ENCODE results near the gene MPDU1.

Gene MPDU1

DNA sequence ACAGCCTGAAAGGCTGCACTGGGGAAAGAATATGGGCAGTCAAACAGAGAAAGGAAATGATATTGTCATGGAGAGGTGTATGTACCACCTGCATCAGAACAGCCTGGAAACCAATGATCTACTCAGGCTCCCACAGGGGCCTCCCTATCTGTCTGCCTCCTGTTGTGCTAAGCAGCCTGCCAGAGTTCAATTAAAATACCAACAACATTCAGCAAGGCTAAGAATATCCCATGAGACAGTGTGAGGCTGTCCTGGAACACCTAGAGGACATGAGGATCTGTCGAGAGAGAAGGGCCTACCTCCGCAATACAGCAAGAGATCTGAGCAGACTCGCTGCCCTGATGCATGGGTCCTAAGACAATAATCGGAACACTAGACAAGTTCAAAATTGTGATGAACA, 22.6 kb downstream of the MPDU1 start:
- TF ChIP-seq, protein P1, sequence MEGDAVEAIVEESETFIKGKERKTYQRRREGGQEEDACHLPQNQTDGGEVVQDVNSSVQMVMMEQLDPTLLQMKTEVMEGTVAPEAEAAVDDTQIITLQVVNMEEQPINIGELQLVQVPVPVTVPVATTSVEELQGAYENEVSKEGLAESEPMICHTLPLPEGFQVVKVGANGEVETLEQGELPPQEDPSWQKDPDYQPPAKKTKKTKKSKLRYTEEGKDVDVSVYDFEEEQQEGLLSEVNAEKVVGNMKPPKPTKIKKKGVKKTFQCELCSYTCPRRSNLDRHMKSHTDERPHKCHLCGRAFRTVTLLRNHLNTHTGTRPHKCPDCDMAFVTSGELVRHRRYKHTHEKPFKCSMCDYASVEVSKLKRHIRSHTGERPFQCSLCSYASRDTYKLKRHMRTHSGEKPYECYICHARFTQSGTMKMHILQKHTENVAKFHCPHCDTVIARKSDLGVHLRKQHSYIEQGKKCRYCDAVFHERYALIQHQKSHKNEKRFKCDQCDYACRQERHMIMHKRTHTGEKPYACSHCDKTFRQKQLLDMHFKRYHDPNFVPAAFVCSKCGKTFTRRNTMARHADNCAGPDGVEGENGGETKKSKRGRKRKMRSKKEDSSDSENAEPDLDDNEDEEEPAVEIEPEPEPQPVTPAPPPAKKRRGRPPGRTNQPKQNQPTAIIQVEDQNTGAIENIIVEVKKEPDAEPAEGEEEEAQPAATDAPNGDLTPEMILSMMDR (IDR thresholded peaks at IDR 0.05; ENCODE audit: control insufficient read depth, insufficient read depth, low read depth, low read length, missing control alignments), result no peak
- H3K4me3 ChIP-seq (ENCODE audit: control insufficient read depth, low read depth, low read length), result no peak overlapping the region
- DNase-seq (ENCODE audit: low read depth), result no peak

DNA sequence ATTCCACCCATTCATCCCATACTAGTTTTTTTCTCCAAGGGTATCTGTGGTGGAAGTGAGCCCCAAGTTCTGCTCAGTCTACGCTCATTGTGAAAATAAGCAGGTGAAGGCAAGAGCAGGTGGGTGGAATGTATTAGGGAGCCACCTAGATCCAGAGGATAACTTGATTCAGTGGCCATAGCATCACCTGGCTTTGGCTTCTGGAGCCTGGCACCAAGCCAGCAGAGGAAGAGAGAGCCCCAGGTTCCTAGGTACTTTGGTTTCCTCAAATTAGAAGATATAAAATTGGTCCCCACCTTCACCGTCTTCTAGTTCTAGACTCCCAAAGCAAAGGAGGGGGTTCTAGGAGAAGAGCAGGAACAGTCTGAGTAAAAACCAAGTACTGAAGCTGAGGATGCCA, 27.0 kb downstream of the MPDU1 start:
- no peak overlapping the region for H3K4me3 ChIP-seq (ENCODE audit: control insufficient read depth, low read depth, low read length)
- no peak for DNase-seq (ENCODE audit: low read depth)
- TF ChIP-seq, protein P1 (IDR thresholded peaks at IDR 0.05; ENCODE audit: control insufficient read depth, insufficient read depth, low read depth, low read length, missing control alignments), result no peak

DNA sequence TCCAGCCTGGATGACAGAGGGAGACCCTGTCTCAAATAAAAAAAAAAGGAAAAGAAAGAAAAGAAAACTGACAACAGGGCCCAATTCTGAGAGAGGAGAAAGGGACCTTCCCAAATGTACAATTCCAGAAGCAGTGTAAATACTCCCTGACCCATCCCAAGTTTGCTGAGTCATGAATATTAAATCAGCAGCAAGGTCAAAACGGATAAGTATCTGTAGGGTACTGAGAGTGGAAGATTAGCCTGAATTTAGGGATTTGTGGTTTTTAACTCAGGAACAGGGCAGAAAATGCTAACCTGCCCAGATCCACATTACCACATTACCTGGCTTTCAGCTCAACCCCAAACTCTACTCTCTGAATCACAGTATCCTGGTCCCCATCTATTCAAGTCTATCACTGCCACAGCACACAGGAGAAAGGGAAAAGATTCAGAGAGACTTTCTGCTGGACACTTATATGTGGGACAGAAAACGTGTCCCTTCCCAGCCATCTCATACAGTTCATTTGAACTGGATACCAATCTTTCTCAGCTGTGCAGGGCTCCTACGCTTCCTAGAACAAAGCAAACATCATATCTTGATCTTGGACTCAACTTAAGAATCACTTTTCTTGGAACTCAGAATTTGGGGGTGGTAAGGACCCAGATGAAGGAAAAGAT, 28.1 kb downstream of the MPDU1 start:
- TF ChIP-seq, protein P1 (IDR thresholded peaks at IDR 0.05; ENCODE audit: control insufficient read depth, insufficient read depth, low read depth, low read length, missing control alignments), result no peak
- DNase-seq (ENCODE audit: low read depth), result no peak
- H3K4me3 ChIP-seq (ENCODE audit: control insufficient read depth, low read depth, low read length), result no peak overlapping the region

DNA sequence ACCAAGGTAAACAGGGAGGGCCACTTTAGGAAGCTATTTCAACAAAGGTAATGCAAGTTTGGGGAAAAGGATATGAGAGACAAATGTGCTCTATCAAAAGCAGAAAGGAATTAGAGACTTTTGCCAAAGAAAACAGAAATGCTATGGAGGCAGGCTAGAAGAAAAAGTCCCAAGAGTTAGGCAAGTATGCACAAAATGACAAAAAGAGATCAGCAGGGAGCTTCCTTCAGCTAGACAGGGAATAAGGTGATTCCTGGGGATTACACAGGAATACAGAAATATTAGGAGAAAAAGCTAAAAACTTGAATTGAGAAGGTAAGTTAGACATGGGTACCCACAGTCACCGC, 28.6 kb downstream of the MPDU1 start:
- no peak for DNase-seq (ENCODE audit: low read depth)
- TF ChIP-seq, protein P1 (IDR thresholded peaks at IDR 0.05; ENCODE audit: control insufficient read depth, insufficient read depth, low read depth, low read length, missing control alignments), result no peak
- no peak overlapping the region for H3K4me3 ChIP-seq (ENCODE audit: control insufficient read depth, low read depth, low read length)

DNA sequence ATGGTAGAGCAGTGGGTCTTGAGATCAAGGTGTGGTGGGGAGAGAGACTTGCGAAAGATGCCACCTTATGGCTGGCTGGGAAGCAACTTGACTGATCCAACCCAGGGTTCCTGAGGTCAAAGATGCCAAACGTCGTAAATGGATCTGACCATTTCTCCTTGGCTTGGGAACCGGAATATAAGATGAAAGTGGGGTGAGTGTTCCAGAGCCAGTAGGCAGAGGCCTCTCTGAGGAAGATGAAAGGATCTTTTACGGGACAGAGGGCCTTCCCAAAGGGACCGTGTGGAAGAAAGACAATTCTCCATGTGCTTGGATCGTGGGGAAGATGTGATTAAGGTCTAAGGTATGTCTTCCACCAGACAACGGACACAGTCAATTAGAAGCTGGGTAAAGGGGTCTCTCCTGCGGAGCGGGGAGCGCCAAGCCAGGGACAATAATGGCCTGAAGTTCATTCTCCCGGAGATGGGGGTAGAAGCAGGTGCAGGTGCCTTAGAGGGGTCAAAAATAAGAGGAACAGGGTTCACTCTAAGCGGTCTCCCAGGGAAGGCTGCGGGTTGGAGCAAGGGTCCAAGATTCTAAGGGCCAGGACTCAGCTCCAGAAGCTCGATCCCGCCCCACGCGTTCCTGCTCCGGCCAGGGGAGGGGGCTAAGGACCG, 30.2 kb downstream of the MPDU1 start:
- TF ChIP-seq, protein P1 (IDR thresholded peaks at IDR 0.05; ENCODE audit: control insufficient read depth, insufficient read depth, low read depth, low read length, missing control alignments), result no peak
- no peak for DNase-seq (ENCODE audit: low read depth)
- H3K4me3 ChIP-seq (ENCODE audit: control insufficient read depth, low read depth, low read length), result peak overlapping the region; percentile 83

DNA sequence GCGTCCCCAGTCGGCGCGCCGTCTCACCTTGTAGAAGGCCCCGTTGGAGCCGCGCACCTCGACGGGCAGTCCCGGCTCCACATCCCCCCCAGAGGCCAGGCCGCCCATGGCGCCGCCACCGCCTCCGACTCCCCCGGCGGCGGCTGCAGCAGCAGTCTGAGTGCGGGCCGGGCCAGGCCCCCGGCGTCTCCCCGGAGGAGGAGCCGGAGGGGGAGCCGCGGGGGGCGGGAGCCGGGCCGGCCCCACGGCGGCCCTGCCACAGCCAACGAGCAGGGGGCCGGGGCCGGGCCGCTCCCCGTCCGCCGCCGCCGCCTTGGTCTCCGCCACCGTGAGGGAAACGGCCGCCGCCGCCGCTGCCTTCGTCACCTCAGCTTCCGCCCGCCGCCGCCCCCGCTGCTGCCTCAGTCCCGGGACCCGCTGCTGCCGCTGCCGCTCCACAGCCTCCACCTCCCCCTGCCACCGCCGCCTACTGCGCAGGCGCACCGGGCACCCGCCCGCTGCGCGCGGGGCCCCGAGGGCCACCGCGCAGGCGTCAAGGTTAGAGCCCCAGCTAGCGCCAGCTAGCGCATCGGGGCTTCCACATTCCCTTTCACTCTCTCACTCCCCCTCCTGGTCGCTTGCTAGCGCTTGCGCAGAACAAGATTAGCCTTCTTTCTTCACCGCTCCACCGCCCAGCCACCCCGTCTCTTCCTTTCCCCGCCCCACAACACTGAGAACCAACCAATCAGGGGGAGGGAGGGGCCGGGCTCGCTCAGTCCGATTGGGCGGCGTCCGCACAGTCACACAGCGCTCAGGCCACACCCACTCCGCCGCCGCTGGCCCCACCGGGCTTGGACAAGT, 31.0 kb downstream of the MPDU1 start, which contains the start of gene FXR2:
Gene FXR2 (minus strand): TSS at position 473 of the 840 bp plus-strand sequence. CDS start 365 bp downstream, at position 108.
- peak within 1 kb of the TSS; percentile 83 for H3K4me3 ChIP-seq (ENCODE audit: control insufficient read depth, low read depth, low read length)
- TF ChIP-seq, protein P1 (IDR thresholded peaks at IDR 0.05; ENCODE audit: control insufficient read depth, insufficient read depth, low read depth, low read length, missing control alignments), result peak; percentile 64

More for the DNA sequence above, 31.0 kb downstream of the MPDU1 start, which contains the start of gene FXR2:
- peak; percentile 99 for DNase-seq (ENCODE audit: low read depth)

Measured in AG09309 (cell line).